HG02763 (cell line): ENCODE results near the gene SFXN5.

Source experiments
- ATAC-seq: cut with Tn5 transposase; IDR thresholded peaks from one replicate; pipeline ENCODE4 v1.9.1; 2021; ENCODE audit warnings: mild to moderate bottlenecking, moderate library complexity; ENCODE audit not compliant: unreplicated experiment

Gene SFXN5

DNA sequence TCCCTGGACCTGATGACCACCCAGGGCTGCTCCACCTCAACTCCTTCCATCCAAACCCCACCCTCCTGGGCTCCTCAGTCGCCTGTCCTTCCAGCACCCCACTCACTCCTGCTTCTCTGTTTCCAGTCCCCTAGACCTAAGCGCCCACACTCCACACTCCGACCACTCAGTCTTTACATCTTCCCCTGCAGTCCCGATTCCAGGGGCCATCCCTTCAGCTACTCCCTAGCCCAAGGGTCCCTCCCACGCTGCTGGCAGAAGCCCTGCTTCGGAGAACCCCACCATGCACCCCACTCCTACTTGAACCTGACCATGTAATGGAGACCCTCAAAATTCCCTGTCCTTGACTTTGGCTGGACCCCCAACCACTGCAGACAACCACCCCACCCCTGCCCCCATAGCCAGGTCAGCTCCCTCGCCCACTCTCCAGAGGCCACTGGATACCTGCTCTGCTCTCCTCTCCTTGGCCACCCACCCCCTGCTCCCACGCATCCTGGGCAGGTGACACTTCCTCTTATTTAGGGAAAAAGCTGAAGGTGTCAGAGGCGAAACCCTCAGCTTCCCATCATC, 126.0 kb downstream of the SFXN5 start:
- ATAC-seq, result no peak

DNA sequence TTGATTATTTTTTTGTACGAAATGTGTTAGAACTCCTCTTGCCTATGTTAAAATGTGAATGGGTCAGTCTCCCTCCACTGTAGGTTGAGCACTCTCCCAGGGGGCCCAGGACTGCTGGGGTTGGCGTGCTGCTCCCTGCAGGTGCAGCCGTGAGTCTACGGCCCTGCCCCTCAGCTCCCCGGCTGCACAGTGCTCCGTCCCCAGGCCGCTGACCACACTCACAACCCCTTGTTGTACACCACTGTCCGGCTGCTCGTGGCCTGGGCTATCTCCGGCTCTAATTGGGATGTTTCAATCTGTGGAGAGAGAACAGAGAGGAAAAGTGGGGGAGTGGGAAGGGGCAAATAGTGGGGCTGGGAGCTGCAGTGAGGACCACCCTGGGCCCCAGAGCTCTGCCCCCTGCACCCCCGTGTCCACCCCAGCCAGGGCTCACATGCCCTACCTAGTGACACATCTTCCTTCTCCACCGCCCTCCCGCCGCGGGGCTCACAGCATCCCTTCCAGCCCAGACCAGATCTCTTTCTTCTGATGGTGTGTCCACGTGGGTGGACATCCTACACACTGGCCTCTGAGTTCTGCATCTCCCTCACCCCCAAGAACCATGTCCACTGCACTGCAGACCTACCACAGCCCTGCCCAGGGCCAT, 126.6 kb downstream of the SFXN5 start:
- no peak for ATAC-seq

DNA sequence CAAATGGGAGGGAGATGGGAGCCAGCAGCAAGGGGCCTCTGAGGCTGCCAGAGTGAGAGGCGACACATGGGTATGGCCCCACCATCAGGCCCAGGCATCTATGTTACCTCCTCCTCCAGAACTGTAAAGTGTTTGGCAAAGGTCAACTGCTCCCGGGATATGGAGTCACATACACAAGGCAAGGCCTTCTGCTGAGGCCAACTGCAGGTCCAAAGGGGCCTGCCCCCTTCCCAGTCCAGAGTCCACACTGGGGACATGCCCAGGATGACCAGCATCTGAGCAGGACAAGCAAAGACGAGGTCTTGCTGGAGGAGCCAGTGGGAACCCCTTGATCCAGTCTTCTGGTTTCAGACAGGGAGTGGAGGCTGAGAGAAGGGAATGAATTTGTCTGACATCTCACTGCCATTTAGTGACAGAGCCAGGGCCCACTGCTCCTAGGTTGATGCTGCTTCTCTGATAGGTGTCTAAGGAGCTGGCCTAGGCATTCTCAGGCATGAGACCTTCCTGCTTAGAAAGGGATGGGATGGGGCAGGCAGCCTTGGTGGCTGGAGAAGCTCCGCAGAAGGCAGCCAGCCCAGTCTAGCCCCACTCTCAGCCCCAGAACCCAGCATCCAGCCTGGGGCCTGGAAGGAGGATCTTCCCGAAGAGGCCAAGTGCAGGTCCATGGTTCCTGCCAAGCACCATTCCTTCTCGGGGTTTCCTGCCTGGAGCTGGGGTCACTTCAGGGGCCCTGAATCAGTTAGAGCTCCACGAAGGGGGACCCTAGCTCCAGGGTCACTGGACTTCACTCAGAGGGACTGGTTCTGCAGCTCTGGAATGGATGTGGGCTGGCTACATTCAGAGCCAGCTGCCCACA, 127.7 kb downstream of the SFXN5 start:
- no peak for ATAC-seq

DNA sequence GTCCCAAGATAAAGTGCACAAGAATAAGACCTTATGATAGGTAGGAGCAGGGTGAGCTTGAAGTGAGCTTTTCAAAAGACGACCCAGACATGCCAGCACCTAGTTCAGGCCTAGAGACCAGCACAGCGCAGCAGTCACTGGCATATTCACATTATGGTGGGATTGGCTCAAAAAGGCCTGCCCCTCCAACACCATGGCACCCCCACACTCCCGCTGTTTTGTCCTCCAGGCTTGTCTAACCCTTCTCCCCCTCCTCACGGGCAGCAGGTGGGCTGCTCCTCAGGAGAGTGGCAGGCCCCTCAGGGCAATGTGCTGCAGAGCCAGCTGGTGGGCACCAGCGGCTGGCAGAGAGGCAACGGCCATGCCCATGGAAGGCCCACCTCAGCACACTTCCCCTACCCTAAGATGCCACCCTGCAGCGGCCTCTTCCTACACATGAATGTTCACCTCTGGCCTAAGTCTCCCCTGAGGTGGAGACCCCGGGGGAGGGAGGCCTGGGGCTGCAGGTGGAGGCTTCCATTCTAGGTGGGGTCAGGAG, 128.6 kb downstream of the SFXN5 start:
- no peak for ATAC-seq

DNA sequence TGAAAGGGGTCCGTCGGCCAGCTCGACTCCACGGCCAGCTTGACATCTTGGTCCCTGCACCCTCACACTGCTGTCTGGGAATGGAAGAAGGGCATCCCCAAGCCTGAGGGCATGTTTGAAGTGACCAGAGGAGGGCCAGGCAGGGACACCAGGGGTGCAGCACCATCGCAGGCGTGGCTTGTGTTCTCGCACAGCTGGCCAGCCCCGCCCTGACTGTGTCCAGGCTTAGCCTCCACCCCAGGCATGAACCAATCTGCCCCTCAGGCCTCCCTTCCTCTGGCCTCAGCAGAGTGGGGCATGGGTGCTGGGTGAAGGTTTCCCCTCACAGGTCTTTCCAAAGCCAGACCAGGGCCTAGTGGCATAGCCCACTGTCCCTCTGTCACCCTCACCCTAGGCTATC, 129.2 kb downstream of the SFXN5 start:
- no peak for ATAC-seq

DNA sequence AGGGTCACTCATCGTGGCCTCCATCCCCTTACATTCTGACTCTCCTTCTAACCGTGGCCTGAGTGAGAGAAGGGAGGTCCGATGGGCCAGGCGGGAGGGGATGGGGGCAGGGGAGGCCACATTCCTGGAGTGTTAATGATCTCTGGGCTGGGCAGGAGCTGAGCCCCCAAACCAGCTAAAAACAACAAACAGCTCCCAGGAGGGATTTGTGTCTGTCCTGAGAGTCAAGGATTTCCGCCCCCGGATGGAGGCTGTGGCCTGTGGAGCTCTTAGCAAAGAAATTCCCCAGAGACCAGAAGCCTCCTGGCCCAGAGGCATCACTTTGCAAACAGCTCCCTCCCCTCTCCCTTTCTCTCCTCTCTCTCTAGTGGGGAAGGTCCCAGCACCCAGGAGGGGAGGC, 130.7 kb downstream of the SFXN5 start:
- no peak for ATAC-seq

DNA sequence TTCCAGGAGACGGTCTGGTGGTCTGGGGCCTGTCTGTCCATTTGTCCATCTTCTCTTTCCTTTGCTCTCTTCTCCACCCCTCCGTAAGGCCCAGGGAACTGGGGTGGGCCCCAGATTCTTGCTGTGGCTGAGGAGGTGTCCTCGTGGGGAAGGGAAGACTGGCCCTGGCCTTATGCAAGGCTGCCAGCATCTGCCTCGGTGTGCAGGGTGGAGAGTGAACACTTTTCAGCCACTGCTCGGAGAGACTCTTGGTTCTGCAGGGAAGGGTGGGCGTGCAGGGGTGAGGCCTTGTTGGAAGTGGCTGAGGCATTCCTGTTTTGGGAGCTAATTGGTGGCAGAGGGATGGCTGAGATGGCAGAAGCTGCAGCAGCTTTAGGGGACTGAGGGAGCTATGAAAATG, 131.2 kb downstream of the SFXN5 start:
- ATAC-seq, result no peak

DNA sequence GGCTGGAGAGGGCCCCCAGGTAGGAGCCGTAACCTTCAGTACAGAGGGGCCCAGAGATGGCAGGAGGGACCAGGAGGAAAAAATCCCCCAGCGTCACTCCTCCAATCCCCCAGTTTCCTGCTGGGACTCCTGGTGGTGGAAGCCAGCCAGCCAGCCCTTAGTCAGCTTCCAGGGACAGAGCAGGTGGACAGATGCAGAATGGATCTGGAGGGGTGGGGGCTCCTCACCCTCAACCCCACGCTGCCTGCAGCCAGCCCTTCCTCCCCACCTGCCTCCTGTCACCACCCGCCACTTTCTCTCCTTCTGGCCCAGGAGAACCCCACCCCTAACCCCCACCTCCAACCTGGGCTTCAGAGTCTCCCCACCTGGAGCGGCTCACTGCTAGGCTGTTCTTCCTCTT, 133.1 kb downstream of the SFXN5 start:
- ATAC-seq, result no peak

DNA sequence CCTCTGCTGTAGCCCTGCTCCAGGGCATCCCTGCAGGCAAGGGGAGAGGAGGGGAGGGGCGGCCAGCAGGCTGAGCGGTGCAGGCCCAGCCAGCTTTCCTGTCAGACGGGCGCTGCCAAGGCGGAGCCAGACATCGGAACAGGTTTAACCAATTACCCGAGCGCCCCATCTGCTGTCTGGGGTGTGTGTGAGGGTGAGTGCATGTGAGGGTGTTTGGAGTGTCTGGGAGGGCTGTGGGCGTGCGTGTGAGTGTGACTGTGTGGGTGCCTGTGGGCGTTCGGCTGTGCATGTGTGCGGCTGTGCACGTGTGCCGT, 134.2 kb downstream of the SFXN5 start:
- ATAC-seq, result no peak

DNA sequence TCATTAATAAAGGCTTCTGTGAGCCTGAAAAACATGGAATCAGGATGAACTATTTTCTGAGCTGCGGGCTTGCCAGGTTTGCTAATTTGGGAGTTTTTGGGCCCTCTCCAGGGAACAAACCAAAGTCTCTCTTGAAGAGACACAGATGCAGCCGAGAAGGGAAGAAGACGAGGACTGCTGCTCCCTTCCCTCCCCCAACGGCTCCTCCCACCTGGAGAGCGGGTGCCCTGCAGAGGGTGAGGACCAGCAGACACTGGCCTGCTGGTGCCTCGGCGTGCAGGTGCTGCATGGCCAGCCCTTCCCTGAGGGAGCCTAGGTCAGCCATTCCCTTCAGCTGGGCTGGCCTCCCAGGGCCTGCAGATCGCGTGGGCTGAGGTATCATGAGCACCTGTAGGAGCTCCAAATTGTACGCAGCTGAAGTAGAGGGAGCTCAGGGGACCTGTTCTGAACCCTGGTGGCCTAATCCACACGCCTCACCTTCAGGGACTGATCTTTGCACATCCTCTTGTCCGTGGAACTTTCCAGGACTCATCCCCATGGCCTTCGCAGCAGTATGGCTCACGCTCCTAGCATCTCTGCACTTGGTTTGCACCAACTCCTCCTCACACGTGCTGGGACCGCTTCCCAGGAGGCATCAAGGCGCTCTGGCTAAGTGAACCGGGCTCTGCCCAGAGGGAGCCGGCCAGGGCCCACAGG, 134.7 kb downstream of the SFXN5 start:
- no peak for ATAC-seq

DNA sequence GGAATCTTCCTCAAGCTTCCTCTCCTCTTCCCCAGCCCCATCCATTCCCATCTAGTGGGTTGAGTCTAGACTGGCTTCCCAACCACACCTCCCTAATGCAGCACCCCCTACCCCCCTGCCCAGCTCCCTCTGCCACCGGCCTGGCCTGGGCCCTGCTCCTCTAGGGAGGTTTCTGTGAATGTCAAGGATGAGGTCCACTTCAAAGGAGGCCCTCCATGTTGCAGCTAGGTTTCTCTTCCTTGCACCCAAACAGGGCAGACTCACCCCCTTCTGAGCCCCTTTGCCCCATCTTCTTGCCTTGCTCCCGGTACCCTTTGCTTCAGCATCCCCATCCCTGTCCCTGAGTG, 135.9 kb downstream of the SFXN5 start:
- ATAC-seq, result no peak

DNA sequence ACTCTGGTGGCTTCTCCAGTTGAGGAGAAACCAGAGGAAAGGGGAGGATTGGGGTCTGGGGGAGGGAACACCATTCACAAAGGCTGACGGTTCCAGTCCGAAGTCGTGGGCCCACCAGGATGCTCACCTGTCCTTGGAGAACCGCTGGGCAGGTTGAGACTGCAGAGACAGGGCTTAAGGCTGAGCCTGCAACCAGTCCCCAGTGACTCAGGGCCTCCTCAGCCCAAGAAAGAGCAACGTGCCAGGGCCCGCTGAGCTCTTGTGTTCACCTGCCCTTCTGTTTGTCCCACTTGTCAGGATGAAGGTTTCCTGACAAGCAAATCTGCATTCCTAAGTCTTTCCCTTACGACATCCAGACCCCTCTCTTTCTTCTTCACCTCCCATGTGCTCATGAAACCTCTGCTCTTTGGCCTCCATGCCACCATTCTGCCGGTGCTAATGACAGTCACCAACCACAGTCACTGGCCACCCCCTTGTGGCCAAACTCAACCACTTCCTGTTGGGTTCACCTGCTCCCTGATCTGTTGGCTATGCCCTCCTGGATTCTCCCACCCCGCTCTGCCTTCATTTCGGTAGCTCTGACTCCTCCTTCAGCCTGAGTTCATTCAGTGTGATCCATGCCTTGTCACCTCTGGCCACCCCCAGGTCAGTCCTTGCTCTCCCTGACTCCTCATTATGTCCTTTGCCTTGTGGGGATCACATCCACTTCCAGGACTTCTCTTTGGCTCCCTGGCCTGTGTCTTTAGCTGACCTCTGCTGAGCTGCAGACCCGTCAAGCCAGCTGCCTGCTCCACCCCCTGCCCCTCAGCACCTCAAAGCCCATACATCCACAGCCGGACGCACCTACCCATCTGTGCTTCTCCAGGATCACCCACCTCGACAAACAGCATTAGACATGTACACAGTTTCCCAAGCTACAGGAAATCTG, 136.6 kb downstream of the SFXN5 start:
- ATAC-seq, result peak; percentile 58

DNA sequence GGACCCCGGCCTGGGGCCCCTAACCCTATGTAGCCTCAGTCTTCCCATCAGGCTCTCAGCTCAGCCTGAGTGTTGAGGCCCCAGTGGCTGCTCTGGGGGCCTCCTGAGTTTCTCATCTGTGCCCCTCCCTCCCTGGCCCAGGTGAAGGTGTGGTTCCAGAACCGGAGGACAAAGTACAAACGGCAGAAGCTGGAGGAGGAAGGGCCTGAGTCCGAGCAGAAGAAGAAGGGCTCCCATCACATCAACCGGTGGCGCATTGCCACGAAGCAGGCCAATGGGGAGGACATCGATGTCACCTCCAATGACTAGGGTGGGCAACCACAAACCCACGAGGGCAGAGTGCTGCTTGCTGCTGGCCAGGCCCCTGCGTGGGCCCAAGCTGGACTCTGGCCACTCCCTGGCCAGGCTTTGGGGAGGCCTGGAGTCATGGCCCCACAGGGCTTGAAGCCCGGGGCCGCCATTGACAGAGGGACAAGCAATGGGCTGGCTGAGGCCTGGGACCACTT, 137.8 kb downstream of the SFXN5 start:
- no peak for ATAC-seq

DNA sequence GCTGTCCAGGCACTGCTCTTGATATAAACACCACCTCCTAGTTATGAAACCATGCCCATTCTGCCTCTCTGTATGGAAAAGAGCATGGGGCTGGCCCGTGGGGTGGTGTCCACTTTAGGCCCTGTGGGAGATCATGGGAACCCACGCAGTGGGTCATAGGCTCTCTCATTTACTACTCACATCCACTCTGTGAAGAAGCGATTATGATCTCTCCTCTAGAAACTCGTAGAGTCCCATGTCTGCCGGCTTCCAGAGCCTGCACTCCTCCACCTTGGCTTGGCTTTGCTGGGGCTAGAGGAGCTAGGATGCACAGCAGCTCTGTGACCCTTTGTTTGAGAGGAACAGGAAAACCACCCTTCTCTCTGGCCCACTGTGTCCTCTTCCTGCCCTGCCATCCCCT, 138.3 kb downstream of the SFXN5 start:
- ATAC-seq, result no peak

DNA sequence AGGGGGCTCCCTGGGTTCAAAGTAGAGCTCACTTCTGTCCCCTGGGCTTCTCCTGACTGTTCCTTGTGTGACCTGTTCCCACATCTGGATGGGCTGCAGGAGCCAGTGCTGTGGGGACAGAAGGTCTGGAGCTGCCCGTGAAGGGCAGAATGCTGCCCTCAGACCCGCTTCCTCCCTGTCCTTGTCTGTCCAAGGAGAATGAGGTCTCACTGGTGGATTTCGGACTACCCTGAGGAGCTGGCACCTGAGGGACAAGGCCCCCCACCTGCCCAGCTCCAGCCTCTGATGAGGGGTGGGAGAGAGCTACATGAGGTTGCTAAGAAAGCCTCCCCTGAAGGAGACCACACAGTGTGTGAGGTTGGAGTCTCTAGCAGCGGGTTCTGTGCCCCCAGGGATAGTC, 138.7 kb downstream of the SFXN5 start:
- ATAC-seq, result no peak

DNA sequence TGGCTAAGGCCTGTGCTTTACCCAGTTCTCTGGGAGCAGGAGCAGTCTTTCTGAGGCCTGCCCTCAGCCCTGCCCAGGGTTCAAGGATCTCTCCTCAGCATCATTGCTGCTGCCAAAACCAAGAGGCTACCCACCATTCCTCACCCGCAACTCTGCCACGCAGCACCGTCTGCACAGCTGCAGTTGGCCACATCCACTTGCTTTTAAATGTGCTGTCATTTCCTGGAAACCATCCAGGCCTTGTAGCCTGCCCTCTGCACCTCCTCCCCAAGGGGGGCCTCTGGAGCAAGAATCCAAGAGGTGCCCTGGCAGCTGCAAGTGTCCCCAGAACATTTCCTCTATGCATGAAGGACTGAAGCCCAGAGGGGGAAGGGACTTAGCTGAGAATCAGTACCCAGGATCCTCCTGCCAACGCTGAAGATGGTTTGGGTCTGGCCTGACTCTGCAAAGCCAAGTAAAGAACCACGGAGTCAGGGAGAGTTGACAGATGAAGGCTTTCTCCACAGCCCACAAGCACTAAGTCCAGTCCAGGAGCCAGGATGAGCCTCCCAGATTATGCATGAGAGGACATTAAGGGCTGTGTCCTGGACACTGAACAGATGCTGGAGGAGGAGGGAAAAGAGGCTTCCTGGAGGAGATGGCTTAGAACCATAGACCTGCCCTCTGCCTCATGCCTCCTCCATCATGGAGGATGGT, 139.3 kb downstream of the SFXN5 start:
- no peak for ATAC-seq

DNA sequence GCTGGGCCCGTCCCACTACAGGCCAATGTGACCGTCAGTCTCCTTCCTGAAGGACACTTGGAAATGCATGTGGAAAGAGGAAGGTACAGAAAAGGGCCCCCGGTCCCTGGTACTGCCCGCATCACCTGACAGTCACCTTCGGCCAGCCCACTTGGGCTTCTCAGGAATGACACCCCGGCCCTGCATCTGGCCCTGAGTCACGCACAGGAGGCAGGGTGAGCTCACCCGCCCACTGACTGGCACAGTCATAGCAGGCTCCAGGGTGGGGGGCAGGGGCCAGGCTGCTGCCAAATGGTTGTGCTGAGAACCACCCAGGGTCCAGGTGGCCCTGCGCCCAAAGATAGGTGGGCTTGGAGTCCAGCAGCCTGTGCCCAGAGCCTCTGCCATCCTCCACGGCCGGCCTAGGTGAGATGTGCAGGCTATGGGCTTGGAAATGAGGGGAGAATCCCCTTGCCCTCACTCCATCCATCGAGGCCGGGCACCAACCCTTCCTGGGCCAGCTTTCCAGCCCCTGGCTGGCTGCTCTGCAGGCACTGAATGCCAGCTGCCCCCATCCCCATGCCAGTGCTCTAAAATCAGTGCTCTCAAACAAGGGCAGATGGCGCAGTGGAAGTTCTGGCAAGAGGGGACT, 140.1 kb downstream of the SFXN5 start:
- no peak for ATAC-seq

DNA sequence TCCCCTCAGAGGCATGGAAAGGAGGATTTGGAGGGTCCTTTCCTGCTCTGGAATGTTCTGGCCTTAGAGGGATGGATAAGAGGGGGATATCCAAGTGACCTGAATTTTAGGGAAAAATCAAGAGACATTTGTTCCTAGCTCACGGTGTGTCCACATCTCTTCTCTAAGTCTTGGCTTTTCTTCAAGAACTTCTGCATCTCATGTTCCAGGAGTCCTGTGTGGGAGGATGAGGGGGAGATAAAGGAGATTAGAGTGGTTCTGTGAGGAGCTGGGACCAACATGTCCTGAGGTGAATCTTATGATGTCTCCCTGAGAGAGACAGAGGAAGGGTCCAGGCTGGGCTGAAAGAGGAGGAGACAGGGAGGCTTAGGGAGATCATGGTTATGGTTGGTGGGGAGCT, 142.5 kb downstream of the SFXN5 start:
- ATAC-seq, result no peak
